NCI-H2081 treated with DMSO at 0.1 percent for 48 hours (cell line): Measurements from ENCODE around the gene TPI1.
"Not testable (repeated sequence)": the region's sequence is repeated elsewhere in the genome, so short reads cannot be mapped to it uniquely, and the experiment has no call there.

ENCODE experiments used
- DNase-seq: peaks from one replicate; lab custom pipeline; 2025; lab: John Stamatoyannopoulos, UW

TPI1 gene

DNA sequence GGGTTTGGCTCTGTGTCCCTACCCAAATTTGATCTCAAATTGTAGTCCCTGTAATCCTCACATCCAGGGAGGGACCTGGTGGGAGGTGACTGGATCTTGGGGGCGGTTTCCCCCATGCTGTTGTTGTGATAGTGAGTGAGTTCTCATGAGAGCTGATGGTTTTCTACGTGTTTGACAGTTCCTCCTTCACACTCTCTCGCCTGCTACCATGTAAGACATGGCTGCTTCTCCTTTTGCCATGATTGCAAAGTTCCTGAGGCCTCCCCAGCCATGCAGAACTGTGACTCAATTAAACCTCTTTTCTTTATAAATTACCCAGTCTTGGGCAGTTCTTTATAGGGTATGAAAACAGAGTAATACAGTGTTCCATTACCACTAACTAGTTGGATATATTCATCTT is 27.0 kb downstream of the TPI1 start:
- no peak for DNase-seq

DNA sequence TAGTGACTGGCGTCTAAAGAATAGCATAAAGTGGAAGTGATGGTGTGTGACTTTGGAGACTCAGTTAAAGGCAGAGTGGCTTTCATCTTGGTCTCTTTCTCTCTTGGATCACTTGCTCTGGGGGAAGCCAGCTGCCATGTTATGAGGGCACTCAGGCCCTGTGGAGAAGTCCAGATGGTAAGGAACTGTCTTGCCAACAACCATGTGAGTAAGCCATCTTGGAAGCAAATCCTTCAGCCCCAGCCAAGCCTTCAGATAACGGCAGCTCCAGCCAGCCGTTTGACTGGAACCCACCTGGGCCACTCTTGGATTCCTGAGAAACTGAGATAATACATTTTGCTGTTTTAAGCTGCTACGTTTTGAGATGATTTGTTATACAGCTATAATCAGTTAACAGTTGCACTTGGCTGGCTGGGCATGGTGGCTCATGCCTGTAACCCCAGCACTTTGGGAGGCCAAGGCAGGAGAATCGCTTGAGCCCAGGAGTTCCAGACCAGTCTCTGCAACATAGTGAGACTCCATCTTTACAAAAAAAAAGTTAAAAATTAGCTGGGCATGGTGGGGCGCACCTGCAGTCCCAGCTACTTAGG is 29.6 kb downstream of the TPI1 start:
- DNase-seq = no peak

DNA sequence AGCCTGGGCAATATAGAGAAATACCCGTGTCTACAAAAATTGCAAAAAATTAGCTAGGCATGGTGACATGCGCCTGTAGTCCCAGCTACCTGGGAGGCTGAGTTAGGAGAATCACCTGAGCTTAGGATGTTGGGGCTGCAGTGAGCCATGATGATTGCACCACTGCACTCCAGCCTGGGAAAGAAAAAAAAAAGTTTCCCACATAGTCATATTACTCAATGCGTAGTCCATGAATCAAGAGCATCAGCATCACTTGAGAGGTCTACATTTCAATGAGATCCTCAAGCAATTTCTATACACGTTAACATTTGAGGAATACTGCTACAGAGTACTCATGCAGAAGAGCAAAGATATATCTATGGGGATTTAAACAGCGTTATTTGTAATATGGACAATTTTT is 32.1 kb downstream of the TPI1 start:
- DNase-seq = no peak

DNA sequence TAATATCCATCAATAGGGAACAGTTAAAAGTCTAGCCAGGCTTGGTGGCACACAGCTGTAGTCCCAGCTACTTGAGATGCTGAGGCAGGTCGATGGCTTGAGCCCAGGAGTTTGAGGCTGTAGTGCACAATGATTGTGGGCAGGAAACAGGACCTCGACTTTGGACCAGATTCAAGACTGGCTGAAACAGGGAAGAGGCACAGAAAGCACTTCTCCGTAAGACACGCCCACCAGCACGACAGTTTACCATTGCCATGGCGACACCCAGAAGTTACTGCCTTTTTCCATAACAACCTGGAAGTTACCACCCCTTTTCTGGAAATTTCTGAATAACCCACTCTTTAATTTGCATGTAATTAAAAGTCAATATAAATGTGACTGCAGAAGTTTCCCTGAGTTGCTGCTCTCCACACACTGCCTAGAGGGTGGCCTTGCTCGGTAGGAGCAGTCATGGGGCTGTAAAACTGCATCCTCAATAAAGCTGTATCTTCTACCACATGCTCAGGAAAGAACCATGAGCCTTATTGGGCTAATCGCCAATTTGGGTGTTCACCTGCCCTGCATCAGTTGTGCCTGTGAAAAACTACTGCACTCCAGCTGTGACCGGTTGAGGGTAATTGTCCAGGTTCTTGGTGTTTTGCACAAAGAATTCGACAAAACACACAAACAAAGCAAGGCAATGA is 32.6 kb downstream of the TPI1 start:
- no peak for DNase-seq

DNA sequence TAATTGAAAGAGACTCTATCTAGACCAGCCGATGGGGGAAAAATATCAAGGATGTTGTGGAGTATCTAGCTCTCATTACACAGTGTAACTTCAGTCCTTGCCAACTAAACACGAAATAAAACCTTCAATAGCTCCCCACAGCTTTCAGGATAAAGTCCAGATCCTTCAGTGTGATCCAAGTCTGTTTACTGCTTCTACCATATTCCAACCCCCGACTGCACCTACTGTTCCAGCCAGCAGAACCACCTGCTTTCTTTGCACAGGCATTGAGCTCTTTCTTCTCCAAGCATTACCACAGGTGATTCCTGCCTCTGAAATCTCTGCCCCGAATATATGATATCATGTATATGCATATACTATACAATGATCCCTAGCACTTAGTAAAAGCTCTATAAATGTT is 35.1 kb downstream of the TPI1 start:
- DNase-seq = no peak

DNA sequence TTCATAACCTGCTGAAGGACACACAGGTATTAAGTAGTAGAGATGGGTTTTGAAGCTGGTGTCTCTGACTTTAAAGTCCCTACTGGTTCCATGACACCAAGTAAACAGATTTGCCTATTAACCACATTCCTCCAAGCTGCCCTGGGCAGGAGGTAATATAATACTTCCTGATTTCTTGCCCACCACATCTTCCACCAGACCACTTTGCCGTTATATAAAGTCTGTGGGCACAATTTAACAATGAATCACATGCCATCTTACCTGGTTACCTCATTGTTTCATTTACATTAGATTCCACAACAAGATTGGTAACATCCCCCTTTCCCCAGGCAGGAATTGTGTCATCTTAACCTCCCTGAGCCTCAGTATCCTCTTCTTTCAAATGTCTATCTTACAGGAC is 36.4 kb downstream of the TPI1 start:
- no peak for DNase-seq

DNA sequence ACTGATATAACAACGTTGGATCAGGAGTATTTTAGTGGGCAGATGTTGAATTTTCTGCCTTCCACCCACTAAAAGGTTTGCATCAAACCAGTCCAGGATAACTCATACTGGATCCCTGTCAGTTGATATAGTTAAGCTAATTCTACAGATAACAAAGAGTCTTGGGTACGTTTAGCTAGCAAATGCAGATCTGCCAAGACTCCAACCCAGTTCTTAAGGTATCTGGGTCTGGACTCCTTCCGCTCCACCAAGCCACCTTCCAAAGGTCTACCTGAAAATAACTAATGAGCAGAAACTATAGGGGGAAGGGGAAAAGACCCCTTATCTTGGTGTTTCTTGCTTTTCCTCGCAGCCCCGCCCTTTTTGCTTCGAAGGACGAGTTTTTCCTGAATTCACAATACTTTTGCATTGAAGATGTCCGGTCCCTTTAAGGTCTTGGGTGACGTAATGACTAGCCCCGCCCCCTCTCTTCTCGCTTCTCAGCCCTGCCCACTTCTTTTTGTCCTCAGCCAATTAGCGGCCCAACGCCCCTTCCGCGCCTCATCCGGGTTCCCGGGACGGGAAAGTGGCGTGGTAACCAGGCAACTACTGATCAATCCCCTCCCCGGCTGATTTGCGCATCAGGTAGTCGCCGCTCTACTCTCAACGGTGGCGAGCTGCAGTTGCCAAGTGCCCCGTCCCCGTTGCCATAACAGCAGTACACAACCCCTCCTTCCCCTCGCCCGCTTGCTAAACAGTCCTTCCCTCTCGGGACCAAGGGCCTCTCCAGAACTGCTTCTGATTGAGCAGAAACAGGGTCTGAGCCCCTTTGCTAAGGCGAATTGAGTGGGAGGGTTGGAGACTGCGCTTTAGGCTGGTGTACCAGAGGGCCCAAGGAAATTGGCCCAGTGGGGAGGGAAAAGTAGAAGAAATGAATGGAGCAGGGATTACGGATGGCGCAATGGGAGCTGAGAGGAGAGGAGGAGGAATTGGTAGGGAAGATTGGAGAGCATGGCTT is 37.2 kb downstream of the TPI1 start, which contains the start of gene LRRC23:
Gene LRRC23, plus strand, starts transcription at position 543 of the 997 bp plus-strand sequence. CDS start 812 bp downstream, outside the sequence.
- peak; percentile 61 for DNase-seq

DNA sequence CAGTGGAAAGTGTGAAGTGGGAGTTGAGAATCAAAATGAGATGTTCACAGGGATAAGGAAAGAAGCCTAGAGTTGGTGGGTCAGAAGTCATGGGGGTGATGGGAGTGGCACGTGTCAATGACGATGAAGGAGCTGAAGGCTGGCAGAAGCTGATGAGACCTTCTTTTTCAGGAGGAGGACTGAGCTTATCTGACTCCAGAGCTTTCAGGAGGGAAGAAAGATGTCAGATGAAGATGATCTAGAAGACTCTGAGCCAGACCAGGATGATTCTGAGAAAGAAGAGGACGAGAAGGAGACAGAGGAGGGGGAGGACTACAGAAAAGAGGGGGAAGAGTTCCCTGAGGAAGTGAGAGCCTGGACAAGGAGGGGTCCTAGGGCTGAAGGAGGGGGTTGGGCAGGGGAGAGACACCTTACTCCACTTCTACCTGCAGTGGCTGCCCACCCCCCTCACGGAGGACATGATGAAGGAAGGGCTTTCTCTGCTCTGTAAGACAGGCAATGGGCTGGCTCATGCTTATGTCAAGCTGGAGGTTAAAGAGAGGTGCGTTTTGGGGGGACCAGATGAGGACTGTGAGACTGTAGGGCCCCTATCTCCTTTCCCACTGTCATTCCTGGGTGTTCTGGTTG is 38.2 kb downstream of the TPI1 start:
- no peak for DNase-seq

DNA sequence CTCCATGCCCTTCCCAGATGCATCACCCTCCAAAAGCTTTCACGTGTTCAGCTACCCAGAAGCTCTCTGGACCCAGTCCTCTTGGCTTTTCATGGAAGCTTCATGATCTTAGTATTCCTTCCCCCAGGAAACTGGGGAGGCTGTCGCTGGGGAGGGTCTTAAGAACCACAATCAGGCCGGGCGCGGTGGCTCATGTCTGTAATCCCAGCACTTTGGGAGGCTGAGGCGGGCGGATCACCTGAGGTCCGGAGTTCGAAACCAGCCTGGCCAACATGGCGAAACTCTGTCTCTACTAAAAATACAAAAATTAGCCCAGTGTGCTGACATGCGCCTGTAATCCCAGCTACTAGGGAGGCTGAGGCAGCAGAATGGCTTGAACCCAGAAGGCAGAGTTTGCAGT is 40.8 kb downstream of the TPI1 start:
- DNase-seq = not testable (repeated sequence)

DNA sequence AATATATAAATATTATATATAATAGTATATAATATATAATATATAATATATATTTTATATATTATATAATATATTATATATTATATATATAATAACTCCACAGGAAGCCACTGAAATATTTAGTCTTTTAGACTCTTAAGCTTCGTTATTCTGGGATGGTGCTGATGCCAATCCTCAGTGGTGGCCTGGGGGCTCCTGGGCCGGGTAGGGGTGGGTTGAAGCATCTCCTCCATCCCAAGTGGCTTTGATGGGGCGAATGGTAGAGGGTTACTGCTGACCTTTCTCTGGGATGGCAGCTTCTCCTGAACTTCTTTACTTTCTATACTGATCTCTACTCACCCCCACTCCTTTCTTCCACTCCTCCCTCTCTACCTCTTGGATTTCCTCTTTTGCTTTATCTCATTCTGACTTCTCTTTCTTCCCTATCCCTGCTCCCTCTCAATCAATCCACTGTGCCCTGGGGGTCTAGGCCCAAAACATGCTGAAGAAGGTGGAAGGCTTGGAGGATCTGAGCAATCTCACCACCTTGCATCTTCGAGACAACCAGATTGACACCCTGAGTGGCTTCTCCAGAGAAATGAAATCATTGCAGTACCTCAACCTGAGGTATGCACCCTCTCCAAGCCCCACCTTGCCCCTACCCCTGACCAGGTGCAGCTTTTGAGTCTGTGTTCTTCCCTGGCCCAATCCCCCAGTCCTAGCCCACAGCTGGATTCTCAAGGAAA is 42.3 kb downstream of the TPI1 start:
- DNase-seq = no peak

DNA sequence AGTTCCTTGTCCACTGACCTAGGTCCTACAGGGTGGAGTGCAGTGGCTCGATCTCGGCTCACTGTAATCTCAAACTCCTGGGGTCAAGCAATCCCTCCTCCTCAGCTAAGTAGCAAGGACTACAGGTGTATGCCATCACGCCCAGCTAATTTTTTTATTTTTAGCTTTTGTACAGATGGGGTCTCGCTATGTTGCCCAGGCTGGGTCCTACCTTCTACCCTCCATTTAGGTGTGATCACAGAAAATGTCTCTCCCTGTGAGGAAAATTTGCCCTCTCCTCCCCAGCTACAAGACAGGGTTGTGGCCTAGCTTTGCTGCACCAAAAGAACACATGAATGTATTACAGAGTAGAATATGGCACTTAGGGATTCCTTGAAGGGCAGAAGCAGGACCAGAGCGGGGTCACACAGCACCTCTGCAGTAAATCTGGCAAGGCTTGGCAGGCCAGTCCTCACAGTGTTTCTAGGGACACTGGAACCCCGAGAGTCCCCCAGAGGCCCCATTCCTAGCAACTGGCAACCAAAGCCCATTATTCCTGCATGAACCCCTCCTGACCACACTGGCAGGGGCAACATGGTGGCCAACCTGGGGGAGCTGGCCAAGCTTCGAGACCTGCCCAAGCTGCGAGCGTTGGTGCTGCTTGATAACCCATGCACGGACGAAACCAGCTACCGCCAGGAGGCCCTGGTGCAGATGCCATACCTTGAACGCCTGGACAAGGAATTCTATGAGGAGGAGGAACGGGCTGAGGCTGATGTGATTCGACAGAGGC is 45.0 kb downstream of the TPI1 start:
- DNase-seq = no peak

DNA sequence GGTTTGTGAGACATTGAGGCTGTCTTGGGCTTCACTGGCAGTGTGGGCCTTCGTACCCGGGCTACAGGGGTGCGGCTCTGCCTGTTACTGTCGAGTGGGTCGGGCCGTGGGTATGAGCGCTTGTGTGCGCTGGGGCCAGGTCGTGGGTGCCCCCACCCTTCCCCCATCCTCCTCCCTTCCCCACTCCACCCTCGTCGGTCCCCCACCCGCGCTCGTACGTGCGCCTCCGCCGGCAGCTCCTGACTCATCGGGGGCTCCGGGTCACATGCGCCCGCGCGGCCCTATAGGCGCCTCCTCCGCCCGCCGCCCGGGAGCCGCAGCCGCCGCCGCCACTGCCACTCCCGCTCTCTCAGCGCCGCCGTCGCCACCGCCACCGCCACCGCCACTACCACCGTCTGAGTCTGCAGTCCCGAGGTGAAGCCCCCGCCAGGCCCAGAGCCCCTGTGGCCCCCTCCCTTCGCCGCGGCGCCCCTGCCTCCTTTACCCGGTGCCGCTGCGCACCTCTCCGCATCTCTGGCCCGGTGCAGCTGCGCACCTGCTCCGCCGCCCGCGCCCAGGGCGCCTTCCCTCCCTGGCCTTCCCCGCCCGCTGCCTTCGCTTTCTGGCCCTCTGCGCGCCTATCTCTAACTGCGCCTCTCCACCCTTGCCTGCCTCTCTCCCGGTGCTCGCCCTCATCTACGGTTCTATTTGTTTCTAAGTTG is 47.1 kb downstream of the TPI1 start, which contains the start of gene ENO2:
Gene ENO2, plus strand, starts transcription at position 335 of the 701 bp plus-strand sequence. CDS start 1,253 bp downstream, outside the sequence.
- DNase-seq = no peak

DNA sequence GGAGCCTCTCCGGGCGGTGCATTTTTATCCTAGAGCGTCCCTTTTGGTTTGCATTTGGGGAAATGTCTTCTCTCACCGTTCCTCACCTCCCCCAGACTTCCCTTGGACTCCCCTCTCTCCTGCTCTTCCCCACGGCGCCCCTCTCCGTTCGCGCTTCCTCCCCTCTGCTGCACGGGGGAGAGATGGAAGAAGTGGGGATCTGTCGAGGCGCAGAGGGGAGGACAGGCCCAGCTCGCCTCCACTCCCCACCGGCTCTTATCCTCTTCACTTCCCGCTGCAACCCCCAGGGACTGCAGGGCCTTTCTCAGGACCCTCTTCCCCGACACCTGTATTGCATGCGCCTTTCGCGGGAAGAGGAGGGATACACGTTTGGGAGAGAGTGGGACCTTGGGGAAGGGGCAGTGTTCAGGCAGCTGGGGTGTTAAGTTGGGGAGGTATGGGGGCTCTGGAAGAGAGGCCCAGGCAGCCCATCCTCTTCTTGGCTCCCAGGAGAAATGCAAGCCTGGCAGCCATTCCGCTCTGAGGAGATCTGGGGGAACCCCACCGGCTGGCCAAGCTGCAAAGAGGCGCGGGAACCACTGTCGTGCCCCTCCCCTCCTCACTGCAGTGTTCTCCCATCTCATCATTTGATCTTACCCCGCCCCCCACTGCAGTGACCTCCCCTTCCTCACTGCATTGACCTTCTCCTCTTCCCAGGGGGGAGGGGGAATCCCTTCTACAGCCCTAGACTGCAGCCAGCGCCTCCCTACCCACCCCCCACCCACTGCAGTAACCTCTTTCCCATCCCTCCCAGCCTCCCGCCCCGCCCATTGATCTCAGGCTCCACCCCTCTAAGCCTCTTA is 47.8 kb downstream of the TPI1 start:
- DNase-seq = no peak

DNA sequence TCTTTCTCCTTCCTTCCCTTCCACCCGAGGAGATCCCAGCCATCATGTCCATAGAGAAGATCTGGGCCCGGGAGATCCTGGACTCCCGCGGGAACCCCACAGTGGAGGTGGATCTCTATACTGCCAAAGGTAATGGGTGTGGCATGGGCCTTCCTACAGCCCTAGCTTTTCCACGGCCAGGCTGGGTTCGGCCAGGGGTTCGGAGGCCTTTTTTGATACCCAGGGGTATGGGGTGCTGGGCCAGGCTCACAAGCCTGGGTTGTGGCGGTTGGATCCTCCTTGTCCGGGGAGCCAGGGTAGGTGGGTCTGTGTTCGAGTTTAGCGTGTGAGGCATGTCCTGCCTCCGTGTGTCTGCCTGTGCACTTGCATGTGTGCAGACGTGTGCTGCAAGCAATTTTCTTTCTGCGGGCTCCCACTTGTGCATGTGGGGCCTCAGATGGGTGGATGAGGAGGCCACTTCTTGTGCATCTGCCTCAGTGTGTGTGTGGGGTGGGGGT is 48.5 kb downstream of the TPI1 start:
- no peak for DNase-seq

DNA sequence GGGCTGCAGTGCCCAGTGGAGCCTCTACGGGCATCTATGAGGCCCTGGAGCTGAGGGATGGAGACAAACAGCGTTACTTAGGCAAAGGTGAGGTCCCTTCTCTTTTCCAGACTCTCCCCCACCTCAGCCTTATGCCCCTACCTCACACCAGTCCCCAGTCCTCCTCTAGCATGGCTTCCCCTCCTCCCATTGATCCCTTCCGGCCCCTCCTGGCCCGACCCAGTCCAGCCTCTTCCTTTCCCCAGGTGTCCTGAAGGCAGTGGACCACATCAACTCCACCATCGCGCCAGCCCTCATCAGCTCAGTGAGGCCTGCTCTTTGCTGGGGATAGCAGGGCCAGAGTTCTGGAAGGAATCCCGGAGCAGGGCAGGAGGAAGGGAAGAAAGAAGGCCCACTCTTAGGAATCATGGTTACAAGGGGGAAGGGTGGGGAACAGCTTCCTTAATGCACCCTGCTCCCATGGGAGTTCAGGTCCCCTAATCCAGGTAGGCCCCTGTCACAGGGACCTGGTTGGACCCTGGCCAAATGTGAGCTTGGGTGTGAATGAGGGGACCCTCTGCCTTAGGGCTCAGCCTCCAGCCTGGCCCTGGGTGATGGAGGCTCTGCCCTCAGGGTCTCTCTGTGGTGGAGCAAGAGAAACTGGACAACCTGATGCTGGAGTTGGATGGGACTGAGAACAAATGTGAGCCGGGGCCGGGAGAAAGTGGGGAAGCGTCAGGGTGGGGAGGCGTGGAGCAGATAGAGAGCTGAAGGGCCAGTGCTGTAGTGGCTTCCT is 49.3 kb downstream of the TPI1 start:
- DNase-seq = no peak

DNA sequence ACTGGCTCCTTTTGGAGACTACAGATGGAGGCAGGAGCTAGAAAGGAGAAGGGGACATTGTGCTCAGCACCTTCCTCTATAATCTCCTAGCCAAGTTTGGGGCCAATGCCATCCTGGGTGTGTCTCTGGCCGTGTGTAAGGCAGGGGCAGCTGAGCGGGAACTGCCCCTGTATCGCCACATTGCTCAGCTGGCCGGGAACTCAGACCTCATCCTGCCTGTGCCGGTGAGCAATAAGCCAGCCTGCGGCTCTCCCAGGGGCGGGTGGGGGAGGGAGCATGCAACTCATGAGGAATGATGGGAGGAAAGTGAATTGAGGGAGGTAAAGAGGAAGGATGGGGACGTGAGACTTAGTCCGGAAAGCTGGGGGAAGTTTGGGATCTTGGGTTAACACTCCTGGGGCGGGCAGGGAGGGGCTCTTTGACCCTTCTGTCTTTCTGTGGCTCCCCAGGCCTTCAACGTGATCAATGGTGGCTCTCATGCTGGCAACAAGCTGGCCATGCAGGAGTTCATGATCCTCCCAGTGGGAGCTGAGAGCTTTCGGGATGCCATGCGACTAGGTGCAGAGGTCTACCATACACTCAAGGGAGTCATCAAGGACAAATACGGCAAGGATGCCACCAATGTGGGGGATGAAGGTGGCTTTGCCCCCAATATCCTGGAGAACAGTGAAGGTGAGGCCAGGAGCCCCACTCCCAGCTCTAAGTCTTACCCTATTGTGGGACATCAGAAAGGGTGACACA is 50.3 kb downstream of the TPI1 start:
- no peak for DNase-seq

DNA sequence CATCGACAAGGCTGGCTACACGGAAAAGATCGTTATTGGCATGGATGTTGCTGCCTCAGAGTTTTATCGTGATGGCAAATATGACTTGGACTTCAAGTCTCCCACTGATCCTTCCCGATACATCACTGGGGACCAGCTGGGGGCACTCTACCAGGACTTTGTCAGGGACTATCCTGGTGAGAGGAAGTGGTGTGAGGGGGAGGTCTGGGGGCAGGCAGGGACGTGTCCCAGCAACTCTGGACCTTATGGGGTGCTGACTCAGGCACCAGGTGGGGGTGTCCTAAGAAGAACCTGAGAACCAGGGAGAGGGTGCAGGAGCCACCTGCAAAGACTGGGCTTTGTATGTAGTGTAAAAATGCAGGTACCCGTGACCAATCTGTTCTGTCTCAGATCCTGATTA is 52.3 kb downstream of the TPI1 start:
- DNase-seq = no peak
